Kasumi-1 (cell line): ENCODE measurements around the gene SLIT1.
"Not testable (repeated sequence)": the region's sequence is repeated elsewhere in the genome, so short reads cannot be mapped to it uniquely, and the experiment has no call there.

Experiments
- DNase-seq, 2 experiments: peaks; one replicate each; lab custom pipeline; 2025; lab: John Stamatoyannopoulos, UW

The SLIT1 gene

DNA sequence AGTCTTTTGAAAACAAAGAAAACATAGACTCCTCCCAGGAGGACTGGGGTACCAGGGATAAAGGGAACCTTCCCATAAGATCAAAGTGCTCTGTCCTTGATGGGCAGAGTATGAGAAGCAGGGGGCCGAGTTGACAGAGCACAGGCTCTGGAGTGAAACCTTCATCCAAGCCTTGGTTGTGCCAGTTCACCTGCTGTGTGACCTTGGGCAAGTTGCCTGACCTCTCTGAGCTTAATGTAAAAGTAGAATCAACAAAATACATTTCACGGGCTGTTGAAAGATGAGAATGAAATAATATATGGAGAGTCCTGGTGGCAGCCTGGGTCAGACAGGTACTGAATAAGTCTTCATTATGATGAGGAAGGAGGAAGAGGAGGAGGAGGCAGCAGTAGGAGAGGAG lies 69.9 kb downstream of the SLIT1 start:
- DNase-seq: no peak

DNA sequence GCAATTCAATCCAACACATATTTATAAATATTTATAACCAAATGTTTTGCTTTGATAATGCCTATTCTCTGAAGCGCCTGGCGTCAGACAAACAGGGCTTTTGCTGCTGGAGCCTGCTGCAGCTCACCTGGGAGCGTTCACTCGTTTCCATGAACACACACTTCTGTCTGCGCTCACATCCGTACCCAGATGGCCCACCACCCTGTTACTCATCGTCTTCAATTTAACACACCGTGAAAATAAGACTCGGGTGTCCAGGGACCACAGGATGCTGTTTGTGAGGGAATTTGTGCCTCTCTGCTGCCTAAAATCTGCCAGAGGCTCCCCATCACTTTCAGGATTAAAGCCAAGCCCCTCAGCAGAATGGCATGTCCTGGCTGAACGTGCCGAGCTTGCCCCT lies 74.1 kb downstream of the SLIT1 start:
- no peak for DNase-seq

DNA sequence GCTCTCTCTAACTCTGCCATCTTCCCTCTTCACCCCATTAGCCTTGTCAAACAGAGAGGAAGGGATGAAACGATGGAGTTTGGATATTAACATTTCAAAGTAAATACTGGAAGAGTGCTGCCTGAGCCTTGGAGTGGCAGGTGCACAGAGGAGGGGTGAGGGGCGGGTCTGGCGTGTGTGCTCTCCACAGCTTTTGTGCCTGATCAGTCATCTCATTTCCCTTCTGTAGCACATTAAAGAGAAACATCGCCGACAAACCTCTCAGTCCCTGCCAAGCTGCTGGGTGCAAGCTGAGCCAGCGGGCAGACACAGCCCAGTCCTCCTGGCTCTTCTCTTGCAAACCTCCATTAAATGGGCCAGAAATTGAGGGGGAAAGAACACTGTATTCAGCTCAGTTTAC lies 76.2 kb downstream of the SLIT1 start:
- no peak for DNase-seq

DNA sequence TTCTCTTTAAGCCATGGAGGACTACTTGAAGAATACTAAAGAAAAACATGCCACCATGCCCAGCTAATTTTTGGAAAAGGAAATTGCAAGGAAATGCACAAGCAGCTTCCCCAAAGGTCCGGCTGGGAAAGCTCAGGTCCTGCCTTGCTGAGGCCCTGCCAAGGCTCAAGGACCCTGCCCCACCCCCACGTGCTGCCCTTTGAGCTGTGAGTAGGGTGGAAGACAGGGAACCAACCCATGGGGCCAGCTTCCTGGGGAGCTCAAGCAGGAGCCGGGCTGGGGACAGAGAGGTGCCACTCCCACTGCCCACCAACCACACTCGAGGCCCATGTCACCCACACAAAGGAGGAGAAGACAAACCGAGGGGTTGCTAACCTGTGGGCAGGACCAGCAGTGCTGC lies 78.2 kb downstream of the SLIT1 start:
- no peak for DNase-seq

DNA sequence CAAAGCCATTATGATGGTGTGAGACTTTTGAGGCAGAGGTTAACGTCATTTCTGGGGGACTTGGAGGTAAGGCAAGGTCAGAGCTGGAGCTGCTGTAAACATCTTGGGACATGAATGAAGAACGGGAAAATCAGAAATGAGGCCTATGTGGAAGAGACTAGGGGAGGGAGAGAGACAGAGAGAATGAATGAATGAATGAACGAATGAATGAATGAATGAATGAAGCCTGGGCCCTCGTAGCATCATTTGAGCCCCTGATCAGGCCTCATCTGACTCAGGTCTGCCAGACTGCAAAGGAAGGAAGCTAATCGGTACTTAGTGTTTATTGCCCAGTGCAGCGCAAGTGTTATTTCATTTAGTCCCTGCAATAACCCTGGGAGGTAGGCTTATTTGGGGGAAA lies 79.6 kb downstream of the SLIT1 start:
- no peak for DNase-seq

DNA sequence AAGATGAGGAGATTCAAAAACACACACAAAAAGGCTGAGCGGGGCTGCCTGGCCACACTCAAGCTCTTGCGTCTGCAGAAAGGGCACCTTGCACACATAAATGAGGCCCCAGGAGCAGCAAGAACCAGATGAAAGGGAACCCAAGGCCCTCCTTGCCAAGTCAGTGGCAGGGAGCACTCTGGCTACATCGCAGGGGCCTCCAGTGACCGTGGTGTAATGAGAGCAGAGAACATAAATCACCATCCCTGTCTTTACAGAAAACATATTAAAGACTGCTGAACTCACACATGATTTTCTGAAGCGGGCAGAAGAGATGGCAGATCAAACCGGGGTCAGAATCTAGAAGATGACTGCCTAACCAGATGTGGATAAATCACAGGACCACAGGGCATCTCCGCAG lies 80.5 kb downstream of the SLIT1 start:
- no peak for DNase-seq

DNA sequence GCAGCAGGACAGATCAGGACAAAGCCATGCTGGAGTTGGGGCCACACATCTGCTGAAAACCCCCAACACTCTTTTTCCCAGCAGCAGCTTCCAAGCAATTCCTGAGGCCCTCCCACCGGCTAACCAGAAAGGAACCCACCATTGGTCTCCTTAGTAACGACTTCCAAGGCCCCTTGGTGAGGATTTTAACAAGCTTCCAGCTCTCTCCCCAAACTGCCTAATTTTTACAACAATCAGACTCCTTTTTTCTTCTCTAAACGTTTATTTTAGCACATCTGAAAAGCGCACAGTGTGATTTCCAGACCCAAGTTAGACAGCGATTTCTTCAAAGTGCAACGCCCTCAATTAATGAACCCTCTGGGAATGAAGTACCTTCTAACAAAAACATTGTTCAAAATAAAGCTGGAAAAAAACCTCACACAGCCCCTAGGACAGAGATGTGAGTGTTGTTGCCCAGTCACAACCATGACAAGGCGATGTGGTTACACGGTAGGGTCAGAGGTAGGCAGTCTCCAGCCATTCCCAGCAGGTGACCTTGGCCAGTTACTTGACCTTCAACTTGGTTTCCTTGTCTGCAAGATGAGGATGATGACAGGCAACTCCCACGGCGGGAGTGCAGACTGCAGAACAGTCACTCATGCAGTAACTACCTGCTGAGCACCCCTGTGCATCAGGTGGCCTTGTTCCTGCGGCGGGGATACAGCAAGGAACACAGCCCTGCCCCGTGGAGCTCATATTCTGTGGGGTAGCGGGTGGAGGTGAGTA lies 82.3 kb downstream of the SLIT1 start:
- DNase-seq: no peak

DNA sequence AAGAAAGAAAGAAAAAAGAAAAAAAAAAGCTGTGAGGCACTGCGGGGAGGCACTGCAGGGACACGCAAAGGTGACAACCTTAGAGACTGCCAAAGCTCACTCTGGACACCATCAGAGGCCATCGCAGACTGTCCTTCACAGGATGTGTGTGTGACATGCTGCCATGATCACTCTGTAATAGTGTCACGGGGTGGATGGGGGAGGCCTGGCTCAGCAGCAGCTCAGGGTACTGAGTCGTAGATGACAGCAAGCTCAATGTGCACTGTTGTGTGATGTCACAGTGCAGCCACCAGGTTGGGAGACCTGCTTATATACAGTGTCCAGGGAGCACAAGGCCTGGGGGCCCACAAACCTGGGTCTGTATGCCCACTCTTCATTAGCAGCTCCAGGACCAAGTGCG lies 83.3 kb downstream of the SLIT1 start:
- DNase-seq: no peak

DNA sequence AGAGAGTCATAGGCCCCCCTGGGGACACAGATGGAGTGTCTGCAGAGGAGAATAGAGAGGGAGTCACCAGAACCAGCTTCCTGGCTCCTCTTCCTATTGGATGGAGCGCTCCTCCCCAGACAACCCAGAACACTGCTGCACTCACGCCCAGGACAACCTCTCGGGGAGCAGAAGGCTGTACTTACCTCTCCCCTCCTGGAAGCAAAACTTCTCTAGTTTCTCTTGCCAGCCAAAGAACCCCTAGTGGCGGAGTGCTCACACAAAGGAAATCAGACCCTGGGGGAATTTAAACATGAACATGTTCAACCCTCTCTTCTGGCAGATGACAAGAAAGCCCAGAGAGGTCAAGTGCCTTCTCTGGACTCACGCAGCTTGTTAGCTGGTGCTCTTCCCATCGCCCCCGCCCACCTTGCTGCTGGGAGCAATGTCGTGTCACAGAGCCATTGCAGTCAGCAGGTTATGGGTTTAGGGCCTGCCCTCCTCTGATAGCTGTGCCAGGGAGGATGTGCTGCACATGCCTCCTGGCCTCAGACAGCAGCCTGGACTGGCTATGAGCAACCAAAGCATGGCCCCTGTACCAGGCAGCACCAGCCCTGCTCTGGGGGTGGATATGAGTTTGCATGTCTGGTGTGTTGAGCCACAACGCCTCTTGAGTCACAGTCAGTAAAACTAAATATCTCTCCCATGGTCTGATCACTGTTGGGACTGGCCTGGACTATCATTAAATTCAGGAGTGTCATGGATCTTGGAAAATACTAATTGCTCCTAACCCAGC lies 84.4 kb downstream of the SLIT1 start:
- DNase-seq: no peak

DNA sequence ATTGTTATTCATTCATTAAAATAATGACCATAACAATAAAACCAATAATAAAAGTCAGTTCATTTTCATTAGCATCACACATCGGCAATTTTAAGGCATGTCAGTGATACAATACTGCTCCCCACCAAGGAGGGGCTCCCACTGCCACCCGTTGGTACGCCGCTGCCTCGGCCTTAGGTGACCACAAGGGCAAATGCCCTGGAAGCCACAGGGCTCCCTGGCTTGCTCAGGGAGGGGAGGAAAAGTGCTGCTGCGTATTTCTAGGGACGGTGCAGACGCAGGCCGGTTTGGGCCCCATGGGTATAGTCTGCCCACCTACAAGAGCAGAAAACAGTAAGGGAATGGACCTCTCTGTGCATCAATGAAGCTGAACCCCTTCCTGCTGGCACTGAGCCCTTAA lies 85.1 kb downstream of the SLIT1 start:
- DNase-seq: no peak

DNA sequence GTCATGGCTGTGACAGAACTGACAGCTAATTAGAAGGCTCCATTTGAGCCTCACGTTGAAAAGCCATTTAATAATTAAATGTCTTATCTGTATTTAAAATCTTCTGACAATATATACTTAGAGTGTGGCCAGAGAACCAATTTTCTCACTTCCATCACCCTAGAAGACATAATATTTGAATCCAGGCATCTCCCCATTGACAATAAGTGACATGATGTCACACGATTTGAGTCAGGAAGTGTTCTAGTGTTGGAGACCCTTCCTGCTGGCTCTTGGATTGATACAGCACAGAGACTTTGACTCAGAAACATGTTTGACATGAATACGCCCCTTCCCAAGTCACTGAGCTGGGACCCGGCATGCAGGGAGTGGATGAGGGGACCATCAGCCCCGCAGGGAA lies 85.9 kb downstream of the SLIT1 start:
- DNase-seq: no peak

DNA sequence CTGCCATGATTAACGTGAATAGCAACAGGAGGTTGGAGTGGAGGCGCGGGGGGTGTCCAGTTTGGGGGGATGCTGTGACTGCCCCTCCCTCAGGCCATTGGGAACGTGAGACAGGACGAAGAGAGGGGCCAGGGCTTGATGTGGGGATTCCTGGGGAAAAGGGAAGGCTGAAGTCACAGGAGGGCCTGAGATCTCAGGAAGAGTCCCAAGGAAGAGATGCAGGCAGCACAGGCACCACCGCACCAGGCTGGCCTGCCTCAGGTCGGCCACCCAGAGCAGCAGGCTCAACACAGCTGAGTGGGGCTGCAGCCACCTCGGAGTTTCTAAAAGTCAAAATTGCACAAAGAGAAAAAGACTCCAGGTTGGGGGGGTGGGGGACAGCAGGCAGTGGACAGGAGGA lies 86.7 kb downstream of the SLIT1 start:
- no peak for DNase-seq

DNA sequence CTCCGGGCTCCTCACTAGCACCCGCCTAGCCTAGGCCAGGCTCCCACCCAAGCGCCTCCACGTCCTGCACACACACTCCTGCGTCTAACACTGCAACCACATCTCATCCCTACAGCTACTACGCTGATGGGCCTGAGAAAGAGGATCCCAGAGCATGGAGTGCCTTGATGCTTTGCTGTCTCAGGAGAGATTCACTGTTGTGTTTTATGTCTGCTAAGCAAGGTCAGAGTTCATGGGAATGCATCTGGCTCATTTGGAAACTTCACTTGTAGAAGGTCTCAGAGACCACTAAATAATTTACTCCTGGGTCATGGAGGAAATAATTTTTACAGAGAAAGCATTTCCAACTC lies 88.7 kb downstream of the SLIT1 start:
- DNase-seq: no peak

DNA sequence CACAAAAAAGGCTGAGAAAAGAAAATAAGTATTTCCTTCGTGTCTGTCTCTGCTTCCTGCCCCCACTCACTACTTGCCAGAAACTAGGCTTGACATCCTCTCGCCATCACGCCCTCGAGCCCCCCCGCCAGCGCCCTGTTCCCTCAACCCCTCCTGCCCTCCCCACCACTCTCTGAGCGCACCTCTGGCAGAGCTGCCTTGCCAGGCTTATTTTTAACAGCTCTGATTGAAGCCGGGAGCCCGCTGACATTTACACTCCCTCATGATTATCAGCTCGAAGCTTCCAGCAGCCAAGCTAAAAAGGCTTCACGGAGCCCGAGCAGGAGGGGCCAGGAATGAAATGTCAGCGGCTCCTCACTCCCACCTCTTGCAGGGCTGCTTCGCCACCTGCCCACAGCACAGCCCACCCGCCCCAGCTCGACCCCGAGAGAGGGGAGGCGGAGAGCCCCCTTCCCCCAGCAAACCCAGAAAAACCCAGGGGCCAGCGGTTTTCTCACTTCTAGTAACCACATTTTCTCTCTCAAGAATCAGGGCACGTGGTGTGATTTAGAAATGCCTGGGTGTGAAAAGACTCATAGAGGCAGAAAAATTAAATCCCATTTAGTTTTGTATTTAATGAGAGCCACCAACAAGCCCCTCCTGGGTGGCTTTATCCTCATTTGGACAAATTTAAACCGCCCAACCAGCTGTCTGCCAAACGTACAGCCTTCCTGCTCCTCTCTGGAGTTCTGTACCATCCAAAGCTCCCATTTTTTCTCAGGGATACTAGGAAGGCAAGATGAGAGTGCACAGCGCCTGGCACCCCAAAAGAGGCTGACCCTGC lies 89.3 kb downstream of the SLIT1 start:
- DNase-seq: no peak

DNA sequence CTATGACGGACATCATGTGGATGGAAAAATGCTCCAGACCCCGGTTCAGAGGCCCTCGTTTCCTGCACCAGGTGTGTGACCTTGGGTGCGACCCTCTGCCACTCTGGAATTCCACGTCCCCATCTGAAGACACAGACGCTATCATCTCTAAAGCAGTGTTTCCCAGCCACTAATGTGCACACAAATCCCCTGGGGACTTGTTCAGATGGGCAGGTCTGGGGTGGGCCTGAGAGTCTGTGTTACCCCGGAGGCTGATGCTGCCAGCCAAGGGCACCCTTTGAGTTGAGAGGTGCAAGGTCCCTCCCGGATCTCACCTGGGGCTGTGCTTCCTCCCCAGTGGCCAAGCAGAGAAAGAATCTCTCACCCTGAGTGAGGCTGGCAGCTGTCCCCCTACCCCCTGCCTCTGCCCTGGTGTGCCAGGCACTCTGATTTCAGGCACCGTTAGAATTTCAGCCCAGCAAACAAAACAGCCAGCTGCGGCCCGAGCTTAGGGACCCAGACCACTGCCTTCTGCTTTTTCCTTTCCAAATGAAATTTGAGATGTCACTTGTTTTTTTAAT lies 90.0 kb downstream of the SLIT1 start:
- DNase-seq: no peak

DNA sequence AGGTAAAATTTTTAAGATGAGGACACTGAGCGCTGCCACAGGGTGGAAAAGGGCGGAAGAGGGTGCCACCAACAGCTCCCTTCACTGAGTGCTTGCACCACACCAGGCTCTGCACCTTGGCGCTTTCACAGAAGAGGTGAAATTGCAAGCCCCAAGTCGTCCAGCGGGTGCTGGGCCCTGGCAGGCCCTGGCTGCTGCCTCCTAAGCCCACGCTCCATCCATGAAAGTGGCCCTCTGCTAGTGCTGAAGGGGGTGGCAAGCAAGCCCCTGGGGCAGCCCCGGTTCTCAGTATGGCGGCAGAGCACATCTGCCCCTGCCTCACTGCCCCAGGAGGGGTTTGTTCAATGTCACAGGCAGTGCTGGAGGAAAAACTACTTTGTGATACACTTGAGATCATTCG lies 95.1 kb downstream of the SLIT1 start:
- DNase-seq: no peak

DNA sequence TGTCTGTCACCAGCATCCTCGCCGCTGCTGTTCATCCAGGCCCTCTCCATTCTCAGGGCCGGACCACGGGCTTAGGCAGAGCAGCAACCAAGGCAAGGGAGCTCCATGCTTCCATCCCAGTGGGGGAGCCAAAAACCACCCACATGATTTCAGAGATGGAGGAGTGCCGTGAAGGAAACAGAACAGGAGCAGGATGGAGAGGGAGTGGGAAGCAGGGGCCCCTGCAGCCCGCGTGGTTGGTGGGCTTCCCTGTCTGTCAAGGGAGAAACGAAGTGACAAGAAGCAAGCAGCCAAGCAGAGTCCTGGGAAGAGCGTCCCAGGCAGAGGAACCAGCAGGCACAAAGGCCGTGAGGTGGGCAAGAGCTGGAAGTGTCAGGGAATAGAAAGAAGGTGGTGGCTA lies 95.7 kb downstream of the SLIT1 start:
- DNase-seq: no peak

DNA sequence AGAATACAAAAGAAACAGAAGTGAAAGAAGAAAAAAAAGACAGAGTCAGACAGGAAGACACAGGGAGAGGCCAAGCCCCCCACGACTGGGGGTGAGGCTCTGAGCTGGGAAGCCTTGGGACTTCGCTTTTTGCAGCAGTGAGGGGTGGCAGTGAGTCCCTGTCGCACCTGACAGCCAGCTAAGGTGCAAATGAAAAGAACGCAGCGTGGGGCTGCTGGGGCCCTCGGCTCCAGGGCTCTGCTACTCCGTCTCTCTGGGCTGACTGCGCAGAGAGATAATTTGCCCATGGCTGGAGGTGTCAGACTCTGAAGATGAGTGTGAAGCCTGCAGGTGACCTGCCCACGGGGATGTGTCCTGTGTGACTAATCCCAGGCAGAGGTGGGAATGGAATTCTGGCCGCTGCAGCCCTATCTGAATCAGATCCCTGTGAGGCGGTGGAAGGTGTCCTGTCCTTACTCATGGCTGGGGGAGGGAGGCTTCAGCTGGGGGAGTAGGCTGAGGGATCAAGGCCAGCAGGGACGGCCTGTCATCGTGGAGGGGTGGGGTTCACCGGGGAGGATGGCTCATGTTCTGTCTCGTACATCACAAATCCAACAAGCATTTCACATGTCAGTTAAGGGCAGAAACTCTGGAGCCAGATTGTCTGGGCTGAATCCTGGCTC lies 96.4 kb downstream of the SLIT1 start:
- DNase-seq: no peak

DNA sequence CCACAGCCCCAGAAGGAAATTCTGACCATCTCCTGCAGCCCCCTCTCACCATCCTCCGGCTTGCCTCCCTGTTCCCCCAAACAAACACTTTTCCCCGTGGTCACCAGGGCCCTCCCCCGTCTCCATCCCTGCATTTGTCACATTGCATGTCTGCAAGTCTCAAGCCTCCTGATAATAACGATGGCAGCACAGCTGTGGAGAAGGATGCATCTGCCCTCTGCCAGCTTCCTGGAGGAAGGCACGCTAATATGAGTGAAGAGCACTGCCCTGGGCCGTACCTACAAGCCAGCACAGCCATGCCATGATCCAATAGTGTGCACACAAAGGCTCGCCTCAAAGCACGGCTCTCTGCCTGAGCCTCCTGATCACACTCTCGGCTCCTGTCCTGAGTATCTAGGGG lies 98.5 kb downstream of the SLIT1 start:
- DNase-seq: no peak

DNA sequence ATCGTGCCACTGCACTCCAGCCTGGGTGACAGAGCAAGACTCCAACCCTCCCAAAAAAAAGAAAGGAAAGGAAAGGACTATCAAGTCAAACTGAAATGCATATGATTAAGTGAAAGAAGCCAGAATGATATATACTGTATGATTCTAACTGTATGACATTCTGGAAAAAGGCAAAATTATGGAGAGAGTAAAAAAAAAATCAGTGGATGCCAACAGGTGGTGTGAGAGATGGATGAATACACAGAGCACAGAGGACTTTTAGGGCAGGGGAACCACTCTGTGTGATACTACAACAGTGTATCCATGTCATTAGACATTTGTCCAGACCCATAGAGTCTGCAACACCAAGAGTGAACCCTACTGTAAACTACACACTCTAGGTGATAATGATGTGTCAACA lies 99.2 kb downstream of the SLIT1 start:
- no peak for DNase-seq

DNA sequence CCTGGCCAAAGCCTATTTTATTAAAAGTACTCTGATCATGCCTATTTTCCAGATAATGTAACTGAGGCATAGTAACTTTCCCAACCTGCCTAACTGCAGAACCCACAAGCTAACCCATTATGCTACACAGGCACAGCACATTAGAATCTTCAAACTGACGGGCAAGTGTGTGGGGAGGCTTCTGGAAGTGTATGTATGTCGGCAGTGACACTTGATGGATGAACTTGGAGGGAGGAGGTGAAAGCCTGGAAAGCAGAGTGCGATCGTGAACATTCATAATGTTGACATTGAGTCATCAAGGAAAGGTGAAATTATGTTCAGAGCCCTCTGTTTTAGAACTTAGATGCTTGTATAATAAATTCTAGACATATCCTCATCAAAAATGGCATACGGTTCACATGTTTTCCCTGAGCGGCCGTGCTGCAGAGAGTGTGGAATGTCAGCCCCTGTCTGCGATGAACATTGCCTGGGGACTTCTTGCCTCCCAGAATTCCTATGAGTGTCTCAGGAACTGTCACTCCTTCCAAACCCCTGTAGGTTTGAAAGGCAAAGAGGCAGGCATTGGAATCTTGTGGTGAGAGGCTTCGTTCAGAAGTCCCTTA lies 102.4 kb downstream of the SLIT1 start:
- no peak for DNase-seq

DNA sequence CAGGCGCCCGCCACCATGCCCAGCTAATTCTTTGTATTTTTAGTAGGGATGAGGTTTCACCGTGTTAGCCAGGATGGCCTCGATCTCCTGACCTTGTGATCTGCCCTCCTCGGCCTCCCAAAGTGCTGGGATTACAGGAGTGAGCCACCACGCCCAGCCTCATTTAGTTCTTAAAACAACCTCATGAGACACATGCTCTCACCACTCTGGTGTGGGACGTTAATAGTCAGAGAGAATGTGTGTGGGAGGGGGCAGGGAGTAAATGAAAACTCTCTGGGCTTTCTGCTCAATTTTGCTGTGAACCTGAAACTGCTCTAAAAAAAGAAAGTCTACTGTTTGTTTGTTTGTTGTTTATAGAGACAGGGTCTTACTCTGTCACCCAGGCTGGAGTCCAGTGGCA lies 103.2 kb downstream of the SLIT1 start:
- DNase-seq: not testable (repeated sequence)
